ENCODE data around the gene JAM3. TPM values are rescaled to one million over a fixed set of nuclear protein-coding genes. Genes with fewer than 3 reads are reported as not detected.

JAM3 gene
- total RNA-seq, 1 donor from 2014 or later: 2.8 TPM

GRCh38 chr11:134144744-134145143 lies 75.9 kb downstream of the JAM3 start:
- DNase-seq (ENCODE audit: low read depth in 2 of 2): no peak

GRCh38 chr11:134145715-134146114 lies 76.8 kb downstream of the JAM3 start:
- DNase-seq (ENCODE audit: low read depth in 2 of 2): no peak

- DNase-seq (ENCODE audit: low read depth in 2 of 2): no peak
These were observed 77.7 kb downstream of the JAM3 start for GRCh38 chr11:134146598-134146997.

DNA sequence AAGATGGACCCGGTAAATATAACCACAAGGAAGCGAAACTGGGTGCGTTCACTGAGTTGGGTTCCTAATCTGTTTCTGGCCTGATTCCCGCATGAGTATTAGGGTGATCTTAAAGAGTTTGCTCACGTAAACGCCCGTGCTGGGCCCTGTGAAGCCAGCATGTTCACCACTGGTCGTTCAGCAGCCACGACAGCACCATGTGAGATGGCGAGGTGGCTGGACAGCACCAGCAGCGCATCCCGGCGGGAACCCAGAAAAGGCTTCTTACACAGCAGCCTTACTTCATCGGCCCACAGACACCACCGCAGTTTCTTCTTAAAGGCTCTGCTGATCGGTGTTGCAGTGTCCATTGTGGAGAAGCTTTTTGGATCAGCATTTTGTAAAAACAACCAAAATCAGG lies 80.5 kb downstream of the JAM3 start:
- DNase-seq (ENCODE audit: low read depth in 2 of 2): no peak

GRCh38 chr11:134150195-134150903 lies 81.5 kb downstream of the JAM3 start:
- DNase-seq (ENCODE audit: low read depth in 2 of 2): no peak

GRCh38 chr11:134151083-134151747 lies 82.3 kb downstream of the JAM3 start:
- no peak for DNase-seq (ENCODE audit: low read depth in 2 of 2)

DNA sequence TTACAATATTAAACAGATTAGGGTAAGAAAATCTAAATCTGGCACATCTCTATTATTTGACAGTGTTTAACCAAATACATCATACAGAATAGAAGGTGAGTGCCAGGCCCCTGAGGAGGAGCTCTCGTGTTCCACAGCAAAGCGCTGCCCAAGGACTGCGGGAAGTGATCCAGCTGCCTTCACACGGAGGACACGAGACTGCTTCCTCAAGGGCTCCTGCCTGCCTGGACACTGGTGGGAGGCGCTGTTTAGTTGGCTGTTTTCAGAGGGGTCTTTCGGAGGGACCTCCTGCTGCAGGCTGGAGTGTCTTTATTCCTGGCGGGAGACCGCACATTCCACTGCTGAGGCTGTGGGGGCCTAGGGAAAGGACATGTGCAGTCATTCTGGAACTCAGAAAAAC lies 83.8 kb downstream of the JAM3 start:
- no peak for DNase-seq (ENCODE audit: low read depth in 2 of 2)

DNA sequence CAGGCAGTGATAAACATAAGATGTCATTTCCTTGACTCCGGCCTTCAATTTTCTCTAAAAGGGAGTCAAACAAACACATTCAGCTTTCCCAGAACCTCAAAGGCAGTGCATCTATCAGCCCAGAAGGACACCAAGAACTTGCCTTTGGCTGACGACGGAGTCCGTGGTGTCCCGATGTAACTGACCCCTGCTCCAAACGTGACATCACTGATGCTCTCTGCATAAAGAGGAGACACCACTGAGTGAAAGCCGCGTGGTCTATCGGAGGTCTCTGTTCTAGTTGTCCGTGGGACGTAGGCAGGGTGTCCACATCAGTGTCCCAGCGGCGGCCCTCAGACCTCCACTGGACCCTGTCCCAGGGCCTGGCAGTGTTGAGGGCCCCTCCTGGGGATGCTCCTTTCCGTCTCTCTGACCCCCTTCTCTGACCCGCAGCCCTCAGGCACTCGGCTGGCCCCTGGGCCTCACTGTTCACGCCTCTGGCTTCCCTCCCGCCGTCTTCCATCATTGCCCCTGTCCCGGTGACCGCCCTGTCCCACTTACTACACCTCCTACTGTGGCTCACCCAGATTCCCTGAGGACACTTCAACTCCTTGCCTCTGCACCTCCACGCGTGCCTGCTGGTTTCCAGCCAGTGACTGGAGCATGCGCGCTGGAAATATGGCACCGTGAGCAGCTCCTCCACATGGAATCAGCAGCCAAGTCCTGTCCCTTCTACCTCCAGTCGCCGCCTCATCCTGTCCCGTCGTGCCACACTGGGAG lies 84.5 kb downstream of the JAM3 start:
- DNase-seq (ENCODE audit: low read depth in 2 of 2): no peak

DNA sequence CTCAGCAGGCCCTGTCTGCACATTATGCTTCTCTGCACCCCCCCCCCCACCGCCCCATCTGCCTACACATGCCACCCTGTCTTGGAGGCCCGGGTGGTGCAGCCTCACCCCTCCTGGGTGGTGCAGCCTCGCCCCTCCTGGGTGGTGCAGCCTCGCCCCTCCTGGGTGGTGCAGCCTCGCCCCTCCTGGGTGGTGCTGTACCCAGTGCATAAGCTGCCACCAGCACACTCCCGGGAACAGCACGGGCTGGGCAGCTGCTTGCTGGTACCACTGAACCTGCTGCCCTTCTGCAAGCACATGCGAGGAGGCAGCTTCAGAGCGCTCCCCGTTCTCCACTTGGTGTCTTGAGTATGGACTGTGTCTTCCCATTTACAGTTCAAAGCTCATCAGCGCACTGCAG lies 85.6 kb downstream of the JAM3 start:
- no peak for DNase-seq (ENCODE audit: low read depth in 2 of 2)

- no peak for DNase-seq (ENCODE audit: low read depth in 2 of 2)
These were observed 86.6 kb downstream of the JAM3 start for GRCh38 chr11:134155456-134155855.

DNA sequence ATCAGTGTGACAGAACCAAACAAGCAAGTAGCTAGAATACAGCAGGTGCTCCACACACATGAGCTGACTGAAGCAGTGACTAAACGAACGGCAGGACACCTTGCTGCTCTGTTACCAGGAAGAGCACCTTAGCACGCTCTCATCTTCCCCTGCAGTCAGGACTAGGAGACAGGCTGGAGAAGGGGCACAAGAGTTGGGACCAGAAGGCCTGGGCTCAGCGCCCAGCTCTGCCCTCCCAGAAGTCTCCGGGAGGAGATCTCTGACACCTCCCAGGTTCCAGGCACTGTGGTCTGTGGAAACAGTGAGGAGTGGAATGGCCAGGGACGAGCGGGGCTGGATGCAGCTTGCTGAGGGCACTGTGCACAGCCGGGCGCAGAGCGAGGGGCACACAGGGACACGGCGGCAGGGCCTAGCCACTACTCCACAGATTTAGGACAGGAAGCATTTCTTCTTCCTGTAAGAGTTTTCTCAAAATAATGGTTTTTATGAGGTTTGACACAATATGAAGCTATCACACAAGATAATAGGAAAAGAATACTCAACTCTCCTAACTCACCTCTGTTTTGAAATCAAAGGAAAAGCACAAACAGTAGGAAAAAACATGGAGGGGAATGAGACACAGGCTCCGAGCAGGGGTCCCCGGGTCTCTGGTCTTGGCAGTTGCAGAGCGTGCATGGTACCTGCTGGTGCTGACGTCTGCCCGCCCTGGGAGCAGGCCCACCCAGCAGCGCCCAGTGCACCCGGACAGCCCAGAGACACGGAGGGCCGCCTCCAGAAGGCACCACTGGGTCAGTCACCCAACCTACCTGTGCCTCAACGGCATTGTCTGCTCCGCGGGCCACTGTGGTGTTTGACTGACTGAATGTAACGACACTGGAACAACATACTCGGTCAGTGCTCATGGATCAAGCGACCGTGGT lies 87.3 kb downstream of the JAM3 start:
- no peak for DNase-seq (ENCODE audit: low read depth in 2 of 2)

GRCh38 chr11:134157451-134157850 lies 88.6 kb downstream of the JAM3 start:
- peak in 1 of 2 donors; percentile 33 for DNase-seq (ENCODE audit: low read depth in 2 of 2)

- no peak for DNase-seq (ENCODE audit: low read depth in 2 of 2)
These were observed 89.2 kb downstream of the JAM3 start for GRCh38 chr11:134158023-134158422.

GRCh38 chr11:134159652-134160051 lies 90.8 kb downstream of the JAM3 start:
- no peak for DNase-seq (ENCODE audit: low read depth in 2 of 2)

DNA sequence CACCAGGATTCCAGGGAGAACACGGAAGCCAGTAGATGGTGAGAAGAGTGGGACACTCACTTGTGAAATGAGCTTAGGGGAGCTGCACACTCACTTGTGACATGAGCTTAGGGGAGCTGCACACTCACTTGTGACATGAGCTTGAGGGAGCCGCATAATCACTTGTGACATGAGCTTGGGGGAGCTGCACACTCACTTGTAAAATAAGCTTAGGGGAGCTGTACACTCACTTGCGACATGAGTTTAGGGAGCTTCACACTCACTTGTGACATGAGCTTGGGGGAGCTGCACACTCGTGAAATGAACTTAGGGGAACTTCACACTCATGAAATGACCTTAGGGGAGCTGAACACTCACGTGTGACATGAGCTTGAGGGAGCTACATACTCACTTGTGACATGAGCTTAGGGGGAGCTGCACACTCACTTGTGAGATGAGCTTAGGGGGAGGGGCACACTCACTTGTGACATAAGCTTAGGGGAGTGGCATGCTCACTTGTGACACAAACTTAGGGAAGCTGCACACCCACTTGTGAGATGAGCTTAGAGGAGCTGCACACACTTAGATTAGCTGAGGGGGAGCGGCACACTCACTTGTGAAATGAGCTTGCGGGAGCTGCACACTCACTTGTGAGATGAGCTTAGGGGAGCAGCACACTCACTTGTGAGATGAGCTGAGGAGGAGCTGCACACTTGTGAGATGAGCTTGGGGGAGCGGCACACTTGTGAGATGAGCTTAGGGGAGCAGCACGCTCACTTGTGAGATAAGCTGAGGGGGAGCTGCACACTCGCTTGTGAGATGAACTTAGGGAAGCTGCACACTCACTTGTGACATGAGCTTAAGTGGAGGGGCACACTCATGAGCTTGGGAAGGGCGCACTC lies 95.9 kb downstream of the JAM3 start:
- no peak for DNase-seq (ENCODE audit: low read depth in 2 of 2)

DNA sequence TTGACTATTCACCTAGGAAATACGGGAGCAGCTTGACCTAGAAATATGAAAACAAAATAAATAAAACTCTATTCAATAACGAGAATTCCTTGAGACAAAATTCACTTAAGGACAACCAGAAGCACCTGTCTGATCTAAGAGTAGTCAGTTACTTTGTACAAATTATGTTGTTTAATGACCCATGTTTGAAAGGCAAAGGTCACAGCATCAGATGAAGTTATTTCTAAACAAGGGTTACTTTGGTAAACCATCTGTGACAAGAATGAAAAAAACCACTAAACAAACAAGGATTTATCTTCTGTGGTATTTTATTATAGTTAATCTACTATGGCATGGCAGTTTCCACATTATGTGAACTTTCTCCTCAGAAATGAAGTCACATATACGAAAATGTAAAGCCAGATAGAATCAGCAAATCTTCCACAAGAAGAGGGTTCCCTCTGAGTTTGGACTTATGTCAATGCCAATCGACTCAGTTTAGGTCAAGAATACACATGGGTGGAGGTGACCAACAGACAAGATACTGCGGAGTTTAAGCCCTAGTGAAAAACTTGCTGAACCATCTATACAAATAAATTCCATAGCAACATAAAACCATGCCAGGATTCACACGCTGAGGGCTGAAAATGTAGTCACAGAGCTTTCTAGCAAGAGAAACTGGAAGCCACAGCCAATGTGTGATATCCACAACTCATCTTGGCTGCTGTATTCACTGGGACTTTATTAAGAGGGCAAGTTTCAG lies 101.5 kb downstream of the JAM3 start:
- DNase-seq (ENCODE audit: low read depth in 2 of 2): no peak

- no peak for DNase-seq (ENCODE audit: low read depth in 2 of 2)
These were observed 102.0 kb downstream of the JAM3 start for GRCh38 chr11:134170919-134171281.

- no peak for DNase-seq (ENCODE audit: low read depth in 2 of 2)
These were observed 103.1 kb downstream of the JAM3 start for GRCh38 chr11:134171951-134172350.

GRCh38 chr11:134173296-134173695 lies 104.4 kb downstream of the JAM3 start:
- DNase-seq (ENCODE audit: low read depth in 2 of 2): no peak

DNA sequence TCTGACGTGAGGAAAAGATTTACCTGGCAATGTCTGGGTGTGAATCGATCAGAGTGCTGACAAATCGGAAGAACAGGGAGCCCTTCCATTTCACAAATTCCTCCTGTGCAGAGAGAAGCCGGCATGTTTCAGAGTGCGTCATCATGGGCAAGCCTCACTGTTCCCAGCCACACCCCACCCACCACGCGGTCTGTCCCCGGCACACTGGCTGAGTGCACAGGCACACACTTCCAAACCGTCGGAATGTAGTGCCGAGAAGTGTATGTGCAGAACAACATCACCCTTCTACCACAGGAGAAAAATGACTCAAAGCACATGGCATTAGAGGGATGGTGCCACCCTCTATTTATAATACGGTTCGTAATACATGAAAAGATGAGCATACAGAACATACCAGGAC lies 107.4 kb downstream of the JAM3 start:
- DNase-seq (ENCODE audit: low read depth in 2 of 2): no peak
